ENCODE results near the gene MAP1A. TPM values are rescaled to one million over a fixed set of nuclear protein-coding genes. Genes with fewer than 3 reads are reported as not detected.

MAP1A gene
- total RNA-seq, 1 donor from 2014 or later: 13.9 TPM

DNA sequence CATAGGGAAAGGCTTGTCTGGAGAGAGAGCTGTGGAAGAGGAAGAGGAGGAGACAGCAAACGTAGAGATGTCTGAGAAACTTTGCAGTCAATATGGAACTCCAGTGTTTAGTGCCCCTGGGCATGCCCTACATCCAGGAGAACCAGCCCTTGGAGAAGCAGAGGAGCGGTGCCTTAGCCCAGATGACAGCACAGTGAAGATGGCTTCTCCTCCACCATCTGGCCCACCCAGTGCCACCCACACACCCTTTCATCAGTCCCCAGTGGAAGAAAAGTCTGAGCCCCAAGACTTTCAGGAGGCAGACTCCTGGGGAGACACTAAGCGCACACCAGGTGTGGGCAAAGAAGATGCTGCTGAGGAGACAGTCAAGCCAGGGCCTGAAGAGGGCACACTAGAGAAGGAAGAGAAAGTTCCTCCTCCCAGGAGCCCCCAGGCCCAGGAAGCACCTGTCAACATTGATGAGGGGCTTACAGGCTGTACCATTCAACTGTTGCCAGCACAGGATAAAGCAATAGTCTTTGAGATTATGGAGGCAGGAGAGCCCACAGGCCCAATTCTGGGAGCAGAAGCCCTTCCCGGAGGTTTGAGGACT is 6.9 kb downstream of the MAP1A start:
- Mint-ChIP-seq H3K36me3 (peaks cover 48% of the 10 kb centered on the region), H3K4me1 (peaks cover 4% of the 10 kb centered on the region), H3K4me3 (no peak overlapping the region), H3K27ac (no peak overlapping the region), H3K9me3 (peaks cover 8% of the 10 kb centered on the region), H3K27me3 (ENCODE audit: low read depth) (no peaks in the 10 kb centered on the region)
- TF ChIP-seq, protein P1, sequence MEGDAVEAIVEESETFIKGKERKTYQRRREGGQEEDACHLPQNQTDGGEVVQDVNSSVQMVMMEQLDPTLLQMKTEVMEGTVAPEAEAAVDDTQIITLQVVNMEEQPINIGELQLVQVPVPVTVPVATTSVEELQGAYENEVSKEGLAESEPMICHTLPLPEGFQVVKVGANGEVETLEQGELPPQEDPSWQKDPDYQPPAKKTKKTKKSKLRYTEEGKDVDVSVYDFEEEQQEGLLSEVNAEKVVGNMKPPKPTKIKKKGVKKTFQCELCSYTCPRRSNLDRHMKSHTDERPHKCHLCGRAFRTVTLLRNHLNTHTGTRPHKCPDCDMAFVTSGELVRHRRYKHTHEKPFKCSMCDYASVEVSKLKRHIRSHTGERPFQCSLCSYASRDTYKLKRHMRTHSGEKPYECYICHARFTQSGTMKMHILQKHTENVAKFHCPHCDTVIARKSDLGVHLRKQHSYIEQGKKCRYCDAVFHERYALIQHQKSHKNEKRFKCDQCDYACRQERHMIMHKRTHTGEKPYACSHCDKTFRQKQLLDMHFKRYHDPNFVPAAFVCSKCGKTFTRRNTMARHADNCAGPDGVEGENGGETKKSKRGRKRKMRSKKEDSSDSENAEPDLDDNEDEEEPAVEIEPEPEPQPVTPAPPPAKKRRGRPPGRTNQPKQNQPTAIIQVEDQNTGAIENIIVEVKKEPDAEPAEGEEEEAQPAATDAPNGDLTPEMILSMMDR (IDR thresholded peaks at IDR 0.05; ENCODE audit: unreplicated experiment): no peak
- DNase-seq (ENCODE audit: low spot score in 2 of 2, unreplicated experiment in 2 of 2): no peak

DNA sequence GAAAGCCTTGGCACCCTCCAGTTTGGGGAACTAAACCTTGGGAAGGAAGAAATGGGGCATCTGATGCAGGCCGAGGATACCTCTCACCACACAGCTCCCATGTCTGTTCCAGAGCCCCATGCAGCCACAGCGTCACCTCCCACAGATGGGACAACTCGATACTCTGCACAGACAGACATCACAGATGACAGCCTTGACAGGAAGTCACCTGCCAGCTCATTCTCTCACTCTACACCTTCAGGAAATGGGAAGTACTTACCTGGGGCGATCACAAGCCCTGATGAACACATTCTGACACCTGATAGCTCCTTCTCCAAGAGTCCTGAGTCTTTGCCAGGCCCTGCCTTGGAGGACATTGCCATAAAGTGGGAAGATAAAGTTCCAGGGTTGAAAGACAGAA is 7.7 kb downstream of the MAP1A start:
- Mint-ChIP-seq H3K36me3 (peaks cover 48% of the 10 kb centered on the region), H3K9me3 (peaks cover 8% of the 10 kb centered on the region), H3K4me1 (no peaks in the 10 kb centered on the region), H3K27me3 (ENCODE audit: low read depth) (no peaks in the 10 kb centered on the region), H3K4me3 (no peak overlapping the region), H3K27ac (no peak overlapping the region)
- TF ChIP-seq, protein P1 (IDR thresholded peaks at IDR 0.05; ENCODE audit: unreplicated experiment): no peak
- no peak for DNase-seq (ENCODE audit: low spot score in 2 of 2, unreplicated experiment in 2 of 2)

DNA sequence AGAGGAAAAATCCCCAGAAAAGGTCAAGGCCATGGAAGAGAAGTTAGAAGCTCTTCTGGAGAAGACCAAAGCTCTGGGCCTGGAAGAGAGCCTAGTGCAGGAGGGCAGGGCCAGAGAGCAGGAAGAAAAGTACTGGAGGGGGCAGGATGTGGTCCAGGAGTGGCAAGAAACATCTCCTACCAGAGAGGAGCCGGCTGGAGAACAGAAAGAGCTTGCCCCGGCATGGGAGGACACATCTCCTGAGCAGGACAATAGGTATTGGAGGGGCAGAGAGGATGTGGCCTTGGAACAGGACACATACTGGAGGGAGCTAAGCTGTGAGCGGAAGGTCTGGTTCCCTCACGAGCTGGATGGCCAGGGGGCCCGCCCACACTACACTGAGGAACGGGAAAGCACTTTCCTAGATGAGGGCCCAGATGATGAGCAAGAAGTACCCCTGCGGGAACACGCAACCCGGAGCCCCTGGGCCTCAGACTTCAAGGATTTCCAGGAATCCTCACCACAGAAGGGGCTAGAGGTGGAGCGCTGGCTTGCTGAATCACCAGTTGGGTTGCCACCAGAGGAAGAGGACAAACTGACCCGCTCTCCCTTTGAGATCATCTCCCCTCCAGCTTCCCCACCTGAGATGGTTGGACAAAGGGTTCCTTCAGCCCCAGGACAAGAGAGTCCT is 9.0 kb downstream of the MAP1A start:
- Mint-ChIP-seq H3K9me3 (peaks cover 8% of the 10 kb centered on the region), H3K27me3 (ENCODE audit: low read depth) (no peaks in the 10 kb centered on the region), H3K4me3 (no peak overlapping the region), H3K27ac (no peak overlapping the region), H3K36me3 (peaks cover 46% of the 10 kb centered on the region), H3K4me1 (peaks cover 4% of the 10 kb centered on the region)
- DNase-seq (ENCODE audit: low spot score in 2 of 2, unreplicated experiment in 2 of 2): no peak
- TF ChIP-seq, protein P1 (IDR thresholded peaks at IDR 0.05; ENCODE audit: unreplicated experiment): no peak

DNA sequence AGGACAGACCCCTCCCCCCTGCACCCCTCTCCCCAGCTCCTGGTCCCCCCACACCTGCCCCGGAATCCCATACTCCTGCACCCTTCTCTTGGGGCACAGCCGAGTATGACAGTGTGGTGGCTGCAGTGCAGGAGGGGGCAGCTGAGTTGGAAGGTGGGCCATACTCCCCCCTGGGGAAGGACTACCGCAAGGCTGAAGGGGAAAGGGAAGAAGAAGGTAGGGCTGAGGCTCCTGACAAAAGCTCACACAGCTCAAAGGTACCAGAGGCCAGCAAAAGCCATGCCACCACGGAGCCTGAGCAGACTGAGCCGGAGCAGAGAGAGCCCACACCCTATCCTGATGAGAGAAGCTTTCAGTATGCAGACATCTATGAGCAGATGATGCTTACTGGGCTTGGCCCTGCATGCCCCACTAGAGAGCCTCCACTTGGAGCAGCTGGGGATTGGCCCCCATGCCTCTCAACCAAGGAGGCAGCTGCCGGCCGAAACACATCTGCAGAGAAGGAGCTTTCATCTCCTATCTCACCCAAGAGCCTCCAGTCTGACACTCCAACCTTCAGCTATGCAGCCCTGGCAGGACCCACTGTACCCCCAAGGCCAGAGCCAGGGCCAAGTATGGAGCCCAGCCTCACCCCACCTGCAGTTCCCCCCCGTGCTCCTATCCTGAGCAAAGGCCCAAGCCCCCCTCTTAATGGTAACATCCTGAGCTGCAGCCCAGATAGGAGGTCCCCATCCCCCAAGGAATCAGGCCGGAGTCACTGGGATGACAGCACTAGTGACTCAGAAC is 9.8 kb downstream of the MAP1A start:
- TF ChIP-seq, protein P1 (IDR thresholded peaks at IDR 0.05; ENCODE audit: unreplicated experiment): no peak
- Mint-ChIP-seq H3K9me3 (peaks cover 8% of the 10 kb centered on the region), H3K27me3 (ENCODE audit: low read depth) (no peaks in the 10 kb centered on the region), H3K27ac (no peak overlapping the region), H3K4me1 (peaks cover 10% of the 10 kb centered on the region), H3K36me3 (peaks cover 37% of the 10 kb centered on the region), H3K4me3 (no peak overlapping the region)
- DNase-seq (ENCODE audit: low spot score in 2 of 2, unreplicated experiment in 2 of 2): no peak

DNA sequence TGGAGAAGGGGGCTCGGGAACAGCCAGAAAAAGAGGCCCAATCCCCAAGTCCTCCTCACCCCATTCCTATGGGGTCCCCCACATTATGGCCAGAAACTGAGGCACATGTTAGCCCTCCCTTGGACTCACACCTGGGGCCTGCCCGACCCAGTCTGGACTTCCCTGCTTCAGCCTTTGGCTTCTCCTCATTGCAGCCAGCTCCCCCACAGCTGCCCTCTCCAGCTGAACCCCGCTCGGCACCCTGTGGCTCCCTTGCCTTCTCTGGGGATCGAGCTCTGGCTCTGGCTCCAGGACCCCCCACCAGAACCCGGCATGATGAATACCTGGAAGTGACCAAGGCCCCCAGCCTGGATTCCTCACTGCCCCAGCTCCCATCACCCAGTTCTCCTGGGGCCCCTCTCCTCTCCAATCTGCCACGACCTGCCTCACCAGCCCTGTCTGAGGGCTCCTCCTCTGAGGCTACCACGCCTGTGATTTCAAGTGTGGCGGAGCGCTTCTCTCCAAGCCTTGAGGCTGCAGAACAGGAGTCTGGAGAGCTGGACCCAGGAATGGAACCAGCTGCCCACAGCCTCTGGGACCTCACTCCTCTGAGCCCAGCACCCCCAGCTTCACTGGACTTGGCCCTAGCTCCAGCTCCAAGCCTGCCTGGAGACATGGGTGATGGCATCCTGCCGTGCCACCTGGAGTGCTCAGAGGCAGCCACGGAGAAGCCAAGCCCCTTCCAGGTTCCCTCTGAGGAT is 10.6 kb downstream of the MAP1A start:
- no peak overlapping the region for H3K27ac Mint-ChIP-seq
- no peak for DNase-seq (ENCODE audit: low spot score in 2 of 2, unreplicated experiment in 2 of 2)
- H3K4me1 Mint-ChIP-seq: peaks cover 10% of the 10 kb centered on the region
- H3K4me3 Mint-ChIP-seq: no peak overlapping the region
- TF ChIP-seq, protein P1 (IDR thresholded peaks at IDR 0.05; ENCODE audit: unreplicated experiment): no peak
- H3K27me3 Mint-ChIP-seq (ENCODE audit: low read depth): no peaks in the 10 kb centered on the region
- peaks cover 8% of the 10 kb centered on the region for H3K9me3 Mint-ChIP-seq
- peaks cover 30% of the 10 kb centered on the region for H3K36me3 Mint-ChIP-seq
